ENCODE data around the gene PDZD4. TPM values are rescaled to one million over a fixed set of nuclear protein-coding genes. Genes with fewer than 3 reads are reported as not detected.

PDZD4 gene
- total and polyA plus RNA-seq, 9 donors: 1.6 to 6.3 (median 3.8) TPM

GRCh38 chrX:153786669-153787068 is 43.7 kb downstream of the PDZD4 start:
- Histone ChIP-seq H3K9me3 (replicated peaks; ENCODE audit: control insufficient read depth, low read depth, low read length) (no peaks in the 10 kb centered on the region), H3K4me1 (ENCODE audit: control insufficient read depth, insufficient read depth, low read length) (peaks cover 37% of the 10 kb centered on the region), H3K27ac (ENCODE audit: low read length) (no peak overlapping the region), H3K36me3 (ENCODE audit: control insufficient read depth, insufficient read depth, low read length) (peaks cover 36% of the 10 kb centered on the region), H3K27me3 (ENCODE audit: control insufficient read depth, insufficient read depth, low read length) (peaks cover 4% of the 10 kb centered on the region), H3K4me3 (ENCODE audit: low read length) (no peak overlapping the region)
- 84% methylated on average over 11 of the region's 15 CpGs for WGBS (ENCODE audit: insufficient coverage)
- no peak for DNase-seq

- Histone ChIP-seq H3K4me3 (ENCODE audit: low read length) (no peak overlapping the region), H3K9me3 (replicated peaks; ENCODE audit: control insufficient read depth, low read depth, low read length) (no peaks in the 10 kb centered on the region), H3K27ac (ENCODE audit: low read length) (no peak overlapping the region), H3K27me3 (ENCODE audit: control insufficient read depth, insufficient read depth, low read length) (no peaks in the 10 kb centered on the region), H3K4me1 (ENCODE audit: control insufficient read depth, insufficient read depth, low read length) (peaks cover 56% of the 10 kb centered on the region), H3K36me3 (ENCODE audit: control insufficient read depth, insufficient read depth, low read length) (peaks cover 27% of the 10 kb centered on the region)
- WGBS (ENCODE audit: insufficient coverage): 89% methylated on average over 24 of the region's 27 CpGs
- no peak for DNase-seq
Measured at GRCh38 chrX:153784325-153784967, 45.9 kb downstream of the PDZD4 start.

- peaks cover 26% of the 10 kb centered on the region for H3K36me3 ChIP-seq (ENCODE audit: control insufficient read depth, insufficient read depth, low read length)
- no peaks in the 10 kb centered on the region for H3K9me3 ChIP-seq (replicated peaks; ENCODE audit: control insufficient read depth, low read depth, low read length)
- peaks cover 57% of the 10 kb centered on the region for H3K4me1 ChIP-seq (ENCODE audit: control insufficient read depth, insufficient read depth, low read length)
- H3K27ac ChIP-seq (ENCODE audit: low read length): no peak overlapping the region
- WGBS (ENCODE audit: insufficient coverage): 55% methylated on average over 19 of the region's 24 CpGs
- no peak for DNase-seq
- no peaks in the 10 kb centered on the region for H3K27me3 ChIP-seq (ENCODE audit: control insufficient read depth, insufficient read depth, low read length)
- H3K4me3 ChIP-seq (ENCODE audit: low read length): no peak overlapping the region
Measured at GRCh38 chrX:153783378-153784013, 46.8 kb downstream of the PDZD4 start.

DNA sequence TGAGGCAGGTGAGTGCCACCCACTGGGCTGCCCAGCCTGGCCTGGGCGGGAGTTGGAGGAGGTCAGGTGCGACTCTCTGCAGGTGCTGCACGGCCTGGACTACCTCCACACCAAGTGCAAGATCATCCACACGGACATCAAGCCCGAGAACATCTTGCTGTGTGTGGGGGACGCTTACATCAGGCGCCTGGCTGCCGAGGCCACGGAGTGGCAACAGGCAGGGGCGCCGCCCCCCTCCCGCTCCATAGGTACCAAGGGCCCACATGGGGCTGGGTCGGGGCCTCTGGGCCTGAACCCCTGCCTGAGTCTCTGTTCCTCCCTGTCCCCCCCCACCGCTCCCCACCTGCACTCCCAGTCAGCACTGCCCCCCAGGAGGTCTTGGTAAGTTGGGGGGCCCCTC is 47.5 kb downstream of the PDZD4 start:
- DNase-seq: no peak
- no peaks in the 10 kb centered on the region for H3K27me3 ChIP-seq (ENCODE audit: control insufficient read depth, insufficient read depth, low read length)
- H3K4me3 ChIP-seq (ENCODE audit: low read length): peak overlapping the region; percentile 24
- no peaks in the 10 kb centered on the region for H3K9me3 ChIP-seq (replicated peaks; ENCODE audit: control insufficient read depth, low read depth, low read length)
- peaks cover 57% of the 10 kb centered on the region for H3K4me1 ChIP-seq (ENCODE audit: control insufficient read depth, insufficient read depth, low read length)
- WGBS (ENCODE audit: insufficient coverage): 78% methylated on average over 8 of the region's 14 CpGs
- H3K27ac ChIP-seq (ENCODE audit: low read length): no peak overlapping the region
- H3K36me3 ChIP-seq (ENCODE audit: control insufficient read depth, insufficient read depth, low read length): peaks cover 26% of the 10 kb centered on the region

DNA sequence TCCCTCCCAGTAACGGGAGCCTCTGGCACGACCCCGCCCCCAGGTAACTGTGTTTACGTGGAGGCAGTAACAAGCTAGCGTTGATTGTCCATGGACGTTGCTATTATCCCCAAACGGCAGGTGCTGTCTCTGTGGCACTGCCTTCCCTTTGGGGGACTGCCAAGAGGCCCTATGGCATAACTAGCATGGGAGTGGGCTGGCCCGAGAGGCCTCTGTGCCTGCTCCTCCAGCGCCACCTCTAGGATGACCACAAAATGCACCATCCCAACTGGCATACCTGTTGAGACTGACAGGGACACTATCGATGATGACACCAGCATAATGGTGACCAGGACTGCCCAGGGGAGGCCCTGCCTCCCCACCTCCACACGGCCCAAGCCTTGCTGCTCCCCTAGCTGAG is 48.0 kb downstream of the PDZD4 start:
- no peaks in the 10 kb centered on the region for H3K9me3 ChIP-seq (replicated peaks; ENCODE audit: control insufficient read depth, low read depth, low read length)
- H3K36me3 ChIP-seq (ENCODE audit: control insufficient read depth, insufficient read depth, low read length): peaks cover 26% of the 10 kb centered on the region
- H3K4me1 ChIP-seq (ENCODE audit: control insufficient read depth, insufficient read depth, low read length): peaks cover 57% of the 10 kb centered on the region
- 62% methylated on average over 10 of the region's 11 CpGs for WGBS (ENCODE audit: insufficient coverage)
- peak overlapping the region; percentile 47 for H3K4me3 ChIP-seq (ENCODE audit: low read length)
- DNase-seq: peak; percentile 70
- peak overlapping the region; percentile 73 for H3K27ac ChIP-seq (ENCODE audit: low read length)
- H3K27me3 ChIP-seq (ENCODE audit: control insufficient read depth, insufficient read depth, low read length): peaks cover 3% of the 10 kb centered on the region

DNA sequence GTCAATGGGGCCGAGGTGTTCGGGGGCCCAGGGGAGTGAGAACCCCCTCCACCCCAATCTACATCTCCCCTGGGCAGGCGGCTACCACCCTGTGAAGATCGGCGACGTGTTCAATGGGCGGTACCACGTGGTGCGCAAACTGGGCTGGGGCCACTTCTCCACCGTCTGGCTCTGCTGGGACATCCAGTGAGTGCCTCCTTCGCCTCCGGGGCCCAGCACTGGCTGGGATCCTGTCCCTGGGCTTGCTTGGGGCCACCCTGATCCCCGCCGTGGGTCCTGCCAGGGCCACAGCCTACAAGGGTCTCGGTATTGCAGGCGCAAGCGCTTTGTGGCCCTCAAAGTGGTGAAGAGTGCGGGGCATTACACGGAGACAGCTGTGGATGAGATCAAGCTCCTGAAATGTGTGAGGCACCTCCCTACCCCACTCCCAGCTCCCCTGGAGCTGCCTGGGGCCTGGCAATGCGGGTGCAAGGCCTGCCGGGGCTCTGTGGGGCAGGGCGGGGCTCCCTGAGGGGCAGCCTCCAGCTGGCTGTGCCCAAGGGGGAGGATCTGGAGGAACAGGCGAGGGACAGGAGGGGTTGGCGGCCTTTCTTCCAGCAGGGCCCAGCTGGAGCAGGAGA is 48.8 kb downstream of the PDZD4 start:
- no peaks in the 10 kb centered on the region for H3K9me3 ChIP-seq (replicated peaks; ENCODE audit: control insufficient read depth, low read depth, low read length)
- peak; percentile 40 for DNase-seq
- WGBS (ENCODE audit: insufficient coverage): 74% methylated on average over 20 of the region's 24 CpGs
- peaks cover 6% of the 10 kb centered on the region for H3K27me3 ChIP-seq (ENCODE audit: control insufficient read depth, insufficient read depth, low read length)
- peak overlapping the region; percentile 47 for H3K4me3 ChIP-seq (ENCODE audit: low read length)
- H3K4me1 ChIP-seq (ENCODE audit: control insufficient read depth, insufficient read depth, low read length): peaks cover 50% of the 10 kb centered on the region
- peaks cover 22% of the 10 kb centered on the region for H3K36me3 ChIP-seq (ENCODE audit: control insufficient read depth, insufficient read depth, low read length)
- H3K27ac ChIP-seq (ENCODE audit: low read length): peak overlapping the region; percentile 73

DNA sequence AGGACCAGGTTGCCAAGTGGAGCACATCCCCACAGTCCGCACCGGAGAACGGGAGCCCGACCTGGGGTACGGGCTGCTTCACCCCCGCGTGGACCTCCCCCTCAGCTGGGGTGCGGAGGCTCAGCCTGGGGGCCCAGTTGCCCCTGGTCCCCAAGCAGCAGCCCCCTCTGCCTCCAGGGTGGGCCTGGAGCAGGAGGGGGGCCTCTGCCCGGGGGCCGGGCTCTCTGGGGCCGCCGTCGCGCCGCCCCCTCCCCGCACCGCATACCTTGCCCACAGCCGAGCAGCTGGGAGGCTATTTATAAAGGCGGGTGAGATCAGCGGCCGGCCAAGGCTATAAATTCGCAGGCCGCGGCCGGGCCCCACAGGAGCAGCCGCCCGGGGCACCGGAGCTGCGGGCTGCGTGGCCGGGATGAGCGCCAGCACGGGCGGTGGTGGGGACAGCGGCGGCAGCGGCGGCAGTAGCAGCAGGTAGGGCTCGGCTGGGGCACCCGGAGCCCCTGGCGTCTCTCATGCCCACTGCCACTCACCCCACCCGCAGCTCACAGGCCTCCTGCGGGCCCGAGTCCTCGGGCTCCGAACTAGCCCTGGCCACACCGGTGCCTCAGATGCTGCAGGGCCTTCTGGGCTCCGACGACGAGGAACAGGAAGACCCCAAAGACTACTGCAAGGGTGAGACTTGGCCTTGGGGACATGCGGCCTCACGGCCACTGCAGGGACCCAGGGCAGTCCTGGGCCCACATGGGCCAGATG is 49.5 kb downstream of the PDZD4 start, which contains the start of gene SRPK3:
SRPK3 (plus strand) TSS at position 364 of the 750 bp plus-strand sequence; CDS start at position 410, 46 bp downstream.
- H3K4me1 ChIP-seq (ENCODE audit: control insufficient read depth, insufficient read depth, low read length): peaks cover 43% of the 10 kb centered on the region
- 48% methylated on average over 48 of the region's 52 CpGs for WGBS (ENCODE audit: insufficient coverage)
- H3K27ac ChIP-seq (ENCODE audit: low read length): peak within 1 kb of the TSS; percentile 73
- H3K9me3 ChIP-seq (replicated peaks; ENCODE audit: control insufficient read depth, low read depth, low read length): no peaks in the 10 kb centered on the region
- peaks cover 15% of the 10 kb centered on the region for H3K36me3 ChIP-seq (ENCODE audit: control insufficient read depth, insufficient read depth, low read length)
- peak within 1 kb of the TSS; percentile 47 for H3K4me3 ChIP-seq (ENCODE audit: low read length)
- peak; percentile 68 for DNase-seq
- H3K27me3 ChIP-seq (ENCODE audit: control insufficient read depth, insufficient read depth, low read length): peaks cover 6% of the 10 kb centered on the region

GRCh38 chrX:153779891-153780677 is 50.3 kb downstream of the PDZD4 start:
- no peaks in the 10 kb centered on the region for H3K9me3 ChIP-seq (replicated peaks; ENCODE audit: control insufficient read depth, low read depth, low read length)
- H3K27ac ChIP-seq (ENCODE audit: low read length): peak overlapping the region; percentile 67
- H3K4me3 ChIP-seq (ENCODE audit: low read length): no peak overlapping the region
- no peak for DNase-seq
- 63% methylated on average over 17 of the region's 18 CpGs for WGBS (ENCODE audit: insufficient coverage)
- peaks cover 40% of the 10 kb centered on the region for H3K4me1 ChIP-seq (ENCODE audit: control insufficient read depth, insufficient read depth, low read length)
- peaks cover 6% of the 10 kb centered on the region for H3K27me3 ChIP-seq (ENCODE audit: control insufficient read depth, insufficient read depth, low read length)
- peaks cover 7% of the 10 kb centered on the region for H3K36me3 ChIP-seq (ENCODE audit: control insufficient read depth, insufficient read depth, low read length)

GRCh38 chrX:153778684-153779101 is 51.7 kb downstream of the PDZD4 start:
- Histone ChIP-seq H3K4me3 (ENCODE audit: low read length) (no peak overlapping the region), H3K36me3 (ENCODE audit: control insufficient read depth, insufficient read depth, low read length) (peaks cover 4% of the 10 kb centered on the region), H3K27me3 (ENCODE audit: control insufficient read depth, insufficient read depth, low read length) (peaks cover 6% of the 10 kb centered on the region), H3K27ac (ENCODE audit: low read length) (no peak overlapping the region), H3K4me1 (ENCODE audit: control insufficient read depth, insufficient read depth, low read length) (peaks cover 36% of the 10 kb centered on the region), H3K9me3 (replicated peaks; ENCODE audit: control insufficient read depth, low read depth, low read length) (no peaks in the 10 kb centered on the region)
- 78% methylated on average over 16 of the region's 16 CpGs for WGBS (ENCODE audit: insufficient coverage)
- DNase-seq: no peak

All from muscle of leg (tissue), 11 donors.